K562 (cell line): ENCODE data around the gene MAPKAPK3. TPM values are rescaled to one million over a fixed set of nuclear protein-coding genes. Genes with fewer than 3 reads are reported as not detected.

ENCODE experiments used
- ATAC-seq: fragments of 200-7000 bp; cut with Tn5 transposase; 3 replicates; pipeline ENCODE4 v1.9.1; 2020; ENCODE audit warnings: moderate library complexity
- BruUV-seq: library from RNA; stranded (reverse); fragments of 400-500 nt; replicated peaks from 2 replicates; lab custom pipeline; 2021; lab: Mats Ljungman, UMichigan
- CTCF ChIA-PET: fragments of 300-600 bp; formaldehyde crosslinking; extraction: SDS; loops from one replicate; lab custom pipeline; 2021; ENCODE audit warnings: low intra/inter-chr PET ratio; lab: Yijun Ruan, JAX
- POLR2A ChIA-PET: fragments of 300-600, 350-650 bp; sonication (Branson Sonifier 250); formaldehyde crosslinking; extraction: SDS; loops from one replicate; lab custom pipeline; 2021; ENCODE audit warnings: antibody characterized with exemption, inconsistent platforms; lab: Yijun Ruan, JAX
- DNase-seq, 4 experiments: peaks; one replicate each; pipeline versions ENCODE4 v3.0.0 to v3.0.0-alpha.2; 2011 to 2018; ENCODE audit warnings: low spot score in 3 of 4, mixed read lengths in 3 of 4; ENCODE audit errors: extremely low read depth in 1 of 4
- FAIRE-seq: peaks from 2 replicates; lab custom pipeline; 2011; peaks lifted over from hg19 to GRCh38; lab: Jason Lieb, UNC
- H2AFZ ChIP-seq: 2 replicates; pipeline ENCODE4 v1.6.0; 2011; ENCODE audit warnings: low read depth, low read length, control low read depth, inconsistent platforms
- H3K27ac ChIP-seq: fragments of 200-600 bp; 3 replicates; pipeline ENCODE4 v1.8.0; 2011; ENCODE audit warnings: low read depth, mild to moderate bottlenecking, control low read depth, inconsistent platforms, low read length, moderate library complexity, mixed read lengths; ENCODE audit errors: extremely low read depth
- H3K27me3 ChIP-seq, 2 experiments: fragments of 300-600 bp in 1 of 2; 2 replicates in 1 of 2; 3 replicates in 1 of 2; pipeline versions ENCODE4 v1.6.0 to v1.8.0; 2011; ENCODE audit warnings: inconsistent platforms in 2 of 2, low read length in 2 of 2, mild to moderate bottlenecking in 1 of 2, mixed read lengths in 1 of 2, moderate library complexity in 1 of 2; ENCODE audit not compliant: control insufficient read depth in 2 of 2, insufficient read depth in 2 of 2
- H3K36me3 ChIP-seq: fragments of 300-600 bp; 3 replicates; pipeline ENCODE4 v1.8.0; 2011; ENCODE audit warnings: mild to moderate bottlenecking, low read length, inconsistent platforms; ENCODE audit not compliant: control insufficient read depth, insufficient read depth
- H3K4me1 ChIP-seq, 2 experiments: fragments of 200-600 bp in 1 of 2; replicated peaks in 1 of 2; 2 replicates in 1 of 2; 3 replicates in 1 of 2; pipeline versions ENCODE4 v1.5.1 to v1.8.0; 2011; ENCODE audit warnings: inconsistent platforms in 2 of 2, low read length in 2 of 2, mild to moderate bottlenecking in 1 of 2, mixed read lengths in 1 of 2, moderate library complexity in 1 of 2; ENCODE audit not compliant: control insufficient read depth in 2 of 2, insufficient read depth in 2 of 2
- H3K4me2 ChIP-seq: 2 replicates; pipeline ENCODE4 v1.6.1; 2011; ENCODE audit warnings: low read length, control low read depth, inconsistent platforms, mixed read lengths; ENCODE audit not compliant: insufficient read depth
- H3K4me3 ChIP-seq: fragments of 200-600 bp; sonication (generic), shearing (Covaris generic); 2 replicates; pipeline ENCODE4 v1.5.1; 2016; ENCODE audit warnings: control low read depth, inconsistent platforms
- H3K79me2 ChIP-seq: fragments of 200-600 bp; 3 replicates; pipeline ENCODE4 v1.8.0; 2011; ENCODE audit warnings: low read length, inconsistent platforms; ENCODE audit not compliant: control insufficient read depth, insufficient read depth
- H3K9ac ChIP-seq, 2 experiments: 2 replicates each; pipeline versions ENCODE4 v1.6.0 to v1.6.1; 2011; ENCODE audit warnings: low read depth in 2 of 2, low read length in 2 of 2, control low read depth in 1 of 2, inconsistent platforms in 1 of 2, mild to moderate bottlenecking in 1 of 2, mixed read lengths in 1 of 2; ENCODE audit not compliant: insufficient read depth in 1 of 2
- H3K9me1 ChIP-seq: one replicate; pipeline ENCODE4 v1.6.0; 2011; ENCODE audit warnings: inconsistent platforms, mild to moderate bottlenecking, low read length, moderate library complexity; ENCODE audit not compliant: control insufficient read depth, insufficient read depth
- H3K9me3 ChIP-seq: replicated peaks from 2 replicates; pipeline ENCODE4 v1.5.1; 2011; ENCODE audit warnings: low read depth, low read length, inconsistent platforms; ENCODE audit not compliant: control insufficient read depth, insufficient read depth
- H4K20me1 ChIP-seq: replicated peaks from 2 replicates; pipeline ENCODE4 v1.6.1; 2011; ENCODE audit warnings: low read length, inconsistent platforms, mixed read lengths; ENCODE audit not compliant: control insufficient read depth, insufficient read depth
- EP300 ChIP-seq: IDR thresholded peaks from 2 replicates; pipeline ENCODE4 v1.6.1; 2012; ENCODE audit warnings: low read length, improper control_type of control experiment
- NFIC ChIP-seq: fragments of 450-650 bp; IDR thresholded peaks from 2 replicates; pipeline ENCODE4 v1.6.1; 2017; ENCODE audit warnings: mild to moderate bottlenecking, inconsistent platforms
- NFIX ChIP-seq: fragments of 250-450 bp; sonication (Bioruptor Pico); IDR thresholded peaks from 2 replicates; pipeline ENCODE4 v1.4.0; 2020; ENCODE audit warnings: low read depth, mild to moderate bottlenecking, moderate library complexity
- WGBS: fragments of 100-300 bp; shearing (Covaris generic); methylation state at CpG from one replicate; pipeline ENCODE4 v1.1.6; 2016; ENCODE audit warnings: low coverage, mixed read lengths; ENCODE audit not compliant: insufficient coverage; ENCODE audit errors: missing lambda C conversion rate; 5-methylcytosine and 5-hydroxymethylcytosine counted together
- in situ Hi-C: fragments of 300-500 bp; cut with MboI; formaldehyde crosslinking; loops from 4 replicates; pipeline ENCODE4 v1.15.0; 2018; ENCODE audit warnings: inconsistent platforms, mixed read lengths
- intact Hi-C: fragments of 100-400 bp; cut with micrococcal nuclease; formaldehyde crosslinking; loops from 2 replicates; pipeline ENCODE4 v1.14.2; 2022
- polyA plus RNA-seq, 8 experiments: library from polyadenylated mRNA; depleted of rRNA in 4 of 8; stranded (reverse) in 5 of 8; unstranded in 3 of 8; fragments of >200 nt; fragmentation: Nextera tagmentation in 2 of 8; fragmentation: Illumina TruSeq in 1 of 8; extraction: Ambion mirVana in 2 of 8; extraction: Trizol in 1 of 8; gene quantifications; 2 replicates each; pipeline versions ENCODE4 v1.2.1 to v1.2.3, GENCODE V29; 2011 to 2014; ENCODE audit warnings: inconsistent platforms in 1 of 8, missing spikeins in 1 of 8
- total RNA-seq, 7 experiments: library from RNA; depleted of rRNA in 6 of 7; stranded (reverse); fragments of >200 nt in 6 of 7; fragmentation: Illumina TruSeq in 2 of 7; extraction: Trizol in 2 of 7; gene quantifications; 2 replicates each; pipeline versions ENCODE4 v1.2.1 to v1.2.3, GENCODE V29; 2011 to 2021; ENCODE audit warnings: low replicate concordance in 1 of 7
- TF ChIP-seq, protein P1 (sequence below): fragments of 450-650 bp; IDR thresholded peaks from 2 replicates; pipeline ENCODE4 v1.6.1; 2017; ENCODE audit warnings: antibody characterized with exemption, mild to moderate bottlenecking

Gene MAPKAPK3
- total and polyA plus RNA-seq, 9 of the 15 experiments (the other 6 are each of a cell fraction or from before 2014, with no cell fraction given): 8.0 to 56.4 (median 41.2) TPM

DNA sequence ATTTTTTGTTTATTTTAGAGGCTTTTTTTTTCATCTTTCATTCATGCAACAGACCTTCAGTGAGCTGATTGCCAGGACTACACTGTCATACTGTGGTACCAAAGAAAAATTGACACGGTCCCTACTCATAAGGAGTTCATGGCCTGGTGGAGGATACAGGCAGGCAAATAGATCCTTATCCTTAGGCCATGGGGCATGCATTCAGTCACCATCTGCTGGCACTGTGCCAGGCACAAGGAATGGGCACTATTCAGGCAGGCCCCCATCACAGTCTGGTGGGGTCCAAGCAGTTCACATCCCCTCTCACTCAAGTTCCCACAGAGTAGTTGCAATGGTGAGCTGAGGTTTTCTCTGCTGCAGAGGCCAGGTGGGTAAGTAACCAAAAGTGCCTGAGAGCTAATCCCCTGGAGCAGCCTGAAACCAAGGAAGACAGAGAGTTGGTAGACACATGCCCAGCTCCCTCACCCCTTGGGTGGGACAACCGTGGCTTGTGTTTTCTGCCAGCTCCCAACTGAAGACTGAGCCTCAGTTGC is 22.6 kb upstream of the MAPKAPK3 start:
- 5% methylated on average over 2 of the region's 2 CpGs for WGBS
- POLR2A ChIA-PET: interaction anchor here (0.9 kb wide), 1 partner anchor 9 kb away, joined by 3 read pairs; no protein-coding TSS in a partner anchor

More for the DNA sequence above, 22.6 kb upstream of the MAPKAPK3 start:
- H3K79me2 ChIP-seq: no peaks in the 10 kb centered on the region; the same call in 2 of the 3 replicates
- no peaks in the 10 kb centered on the region for H3K27me3 ChIP-seq
- FAIRE-seq: no peak
- ATAC-seq: no peak
- no peak for DNase-seq
- H2AFZ ChIP-seq: no peak overlapping the region
- BruUV-seq: no TSS peak
- no peaks in the 10 kb centered on the region for H3K9me3 ChIP-seq
- H3K36me3 ChIP-seq: no peaks in the 10 kb centered on the region
- H3K4me3 ChIP-seq: no peak overlapping the region
- CTCF ChIA-PET: no interaction called here
- H3K4me1 ChIP-seq: peaks cover 36 to 46% of the 10 kb centered on the region in 2 experiments
- peak; percentile 96 for TF ChIP-seq NFIC
- TF ChIP-seq, protein P1, sequence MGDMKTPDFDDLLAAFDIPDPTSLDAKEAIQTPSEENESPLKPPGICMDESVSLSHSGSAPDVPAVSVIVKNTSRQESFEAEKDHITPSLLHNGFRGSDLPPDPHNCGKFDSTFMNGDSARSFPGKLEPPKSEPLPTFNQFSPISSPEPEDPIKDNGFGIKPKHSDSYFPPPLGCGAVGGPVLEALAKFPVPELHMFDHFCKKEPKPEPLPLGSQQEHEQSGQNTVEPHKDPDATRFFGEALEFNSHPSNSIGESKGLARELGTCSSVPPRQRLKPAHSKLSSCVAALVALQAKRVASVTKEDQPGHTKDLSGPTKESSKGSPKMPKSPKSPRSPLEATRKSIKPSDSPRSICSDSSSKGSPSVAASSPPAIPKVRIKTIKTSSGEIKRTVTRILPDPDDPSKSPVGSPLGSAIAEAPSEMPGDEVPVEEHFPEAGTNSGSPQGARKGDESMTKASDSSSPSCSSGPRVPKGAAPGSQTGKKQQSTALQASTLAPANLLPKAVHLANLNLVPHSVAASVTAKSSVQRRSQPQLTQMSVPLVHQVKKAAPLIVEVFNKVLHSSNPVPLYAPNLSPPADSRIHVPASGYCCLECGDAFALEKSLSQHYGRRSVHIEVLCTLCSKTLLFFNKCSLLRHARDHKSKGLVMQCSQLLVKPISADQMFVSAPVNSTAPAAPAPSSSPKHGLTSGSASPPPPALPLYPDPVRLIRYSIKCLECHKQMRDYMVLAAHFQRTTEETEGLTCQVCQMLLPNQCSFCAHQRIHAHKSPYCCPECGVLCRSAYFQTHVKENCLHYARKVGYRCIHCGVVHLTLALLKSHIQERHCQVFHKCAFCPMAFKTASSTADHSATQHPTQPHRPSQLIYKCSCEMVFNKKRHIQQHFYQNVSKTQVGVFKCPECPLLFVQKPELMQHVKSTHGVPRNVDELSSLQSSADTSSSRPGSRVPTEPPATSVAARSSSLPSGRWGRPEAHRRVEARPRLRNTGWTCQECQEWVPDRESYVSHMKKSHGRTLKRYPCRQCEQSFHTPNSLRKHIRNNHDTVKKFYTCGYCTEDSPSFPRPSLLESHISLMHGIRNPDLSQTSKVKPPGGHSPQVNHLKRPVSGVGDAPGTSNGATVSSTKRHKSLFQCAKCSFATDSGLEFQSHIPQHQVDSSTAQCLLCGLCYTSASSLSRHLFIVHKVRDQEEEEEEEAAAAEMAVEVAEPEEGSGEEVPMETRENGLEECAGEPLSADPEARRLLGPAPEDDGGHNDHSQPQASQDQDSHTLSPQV: 0 out of 2 replicates have a peak, but pooled peaks have one; percentile 33
- peak; percentile 89 for TF ChIP-seq NFIX (CRISPR knock-in tag)
- no peak for TF ChIP-seq EP300
- H3K4me2 ChIP-seq: no peak overlapping the region
- in situ Hi-C loops (no loop called here), intact Hi-C loops (no loop called here)
- no peaks in the 10 kb centered on the region for H3K9me1 ChIP-seq
- no peak overlapping the region for H3K27ac ChIP-seq
- H3K9ac ChIP-seq: no peak overlapping the region
- no peaks in the 10 kb centered on the region for H4K20me1 ChIP-seq
